Measurements from ENCODE around the gene SEPTIN8.
A peak's percentile ranks its signal among the peaks of the same experiment; 100 is the strongest.

The SEPTIN8 gene

DNA sequence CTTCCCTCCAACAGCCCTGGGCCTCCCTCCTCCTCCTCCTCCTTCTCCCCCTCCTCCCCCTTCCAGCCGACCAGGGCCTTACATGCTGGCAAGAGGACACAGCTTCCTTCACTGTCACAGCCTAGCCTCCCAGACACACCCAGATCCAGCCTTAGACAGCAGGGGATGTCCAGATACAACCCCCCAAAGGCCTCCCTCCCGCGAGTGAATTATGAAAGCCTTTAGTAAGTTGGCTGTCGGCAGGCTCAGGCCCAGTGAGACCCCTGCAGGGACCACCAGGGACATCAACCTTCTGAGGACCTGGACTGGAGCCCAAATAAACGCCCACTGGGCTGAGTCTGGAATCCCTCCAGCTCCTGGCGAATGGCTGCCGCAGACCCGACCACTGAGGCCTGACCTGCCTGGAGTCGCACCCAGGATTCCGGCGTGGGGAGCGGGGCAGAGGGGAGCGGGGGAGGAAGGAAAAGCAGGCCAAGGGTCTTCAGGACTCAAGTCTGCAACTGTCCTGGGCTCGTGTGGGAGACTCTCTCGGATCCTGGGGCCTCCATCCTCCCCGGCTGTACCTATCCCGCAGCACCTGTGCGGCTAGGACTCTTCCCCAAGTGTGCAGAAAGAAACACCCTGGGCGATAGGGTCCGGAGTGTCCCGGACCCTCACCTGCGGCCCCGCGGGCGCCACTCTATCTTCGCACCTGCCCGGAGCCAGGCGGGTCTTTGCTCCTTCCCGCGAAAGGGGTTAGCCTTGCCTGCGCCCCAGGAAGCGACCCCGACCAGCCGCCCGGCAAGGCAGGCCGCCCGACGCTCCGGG is 705 bp downstream of the SEPTIN8 start:
- Mint-ChIP-seq H3K9me3 (no peaks in the 10 kb centered on the region), H3K4me1 (peaks cover 36% of the 10 kb centered on the region), H3K27me3 (peaks cover 45% of the 10 kb centered on the region), H3K4me3 (peak overlapping the region; percentile 74 to 84), H3K27ac (peak overlapping the region in 1 of 2 donors; percentile 20)
- DNase-seq (peak; percentile 12 to 17), ATAC-seq (peak; percentile 51)

GRCh38 chr5:132775476-132775961 is 1.5 kb downstream of the SEPTIN8 start:
- no peak for ATAC-seq
- no peak for DNase-seq

DNA sequence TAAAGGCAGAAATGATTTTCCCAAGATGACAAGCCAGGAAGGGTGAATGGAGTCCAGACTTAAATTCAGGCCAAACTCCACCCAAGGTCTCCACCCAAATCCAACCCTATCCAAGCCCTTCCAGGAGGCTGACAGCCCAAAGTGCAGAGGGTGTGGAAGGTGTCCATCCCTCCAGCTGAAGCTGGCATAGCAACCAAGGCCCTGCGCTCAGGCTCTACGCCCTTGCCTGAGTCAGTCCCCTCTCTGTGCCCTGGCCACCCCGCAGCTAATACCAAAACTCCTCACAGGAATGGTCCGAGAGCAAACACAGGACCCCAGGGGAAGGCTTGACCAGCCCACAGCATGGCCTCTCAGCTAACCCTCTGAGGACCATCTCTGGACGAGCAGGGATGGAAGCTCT is 2.1 kb downstream of the SEPTIN8 start:
- DNase-seq, result no peak
- Mint-ChIP-seq H3K9me3 (no peaks in the 10 kb centered on the region), H3K4me1 (peaks cover 26% of the 10 kb centered on the region), H3K4me3 (no peak overlapping the region), H3K27me3 (peaks cover 39% of the 10 kb centered on the region), H3K27ac (peak overlapping the region in 1 of 2 donors; percentile 61)
- no peak for ATAC-seq

More at GRCh38 chr5:132775476-132775961, 1.5 kb downstream of the SEPTIN8 start:
- Mint-ChIP-seq H3K27ac (no peak overlapping the region), H3K9me3 (no peaks in the 10 kb centered on the region), H3K27me3 (peaks cover 42% of the 10 kb centered on the region), H3K4me3 (peak overlapping the region in 1 of 2 donors; percentile 74), H3K4me1 (peaks cover 29% of the 10 kb centered on the region)

DNA sequence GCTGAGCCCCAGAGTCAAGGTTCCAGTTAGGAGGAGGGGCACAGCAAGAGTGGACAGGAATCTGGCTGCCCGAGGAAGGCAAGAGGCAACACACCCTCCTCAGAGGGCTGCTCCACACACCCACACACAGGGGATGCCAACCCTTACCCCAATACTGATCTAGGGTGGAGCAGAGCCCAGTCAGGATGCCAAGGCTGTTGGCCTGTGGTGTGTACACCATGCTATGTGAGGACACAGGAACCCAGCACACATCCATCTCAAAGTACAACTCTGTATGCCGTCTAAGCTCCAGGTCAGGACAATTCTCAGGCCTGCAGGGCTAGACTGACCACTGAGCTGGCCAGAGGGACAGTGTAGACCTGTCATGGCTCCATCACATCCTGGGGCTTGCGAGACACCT is 2.6 kb downstream of the SEPTIN8 start:
- H3K4me3 Mint-ChIP-seq, result no peak overlapping the region
- no peak for ATAC-seq

GRCh38 chr5:132773601-132774355 is 3.3 kb downstream of the SEPTIN8 start:
- H3K27me3 Mint-ChIP-seq, result peaks cover 28% of the 10 kb centered on the region
- H3K27ac Mint-ChIP-seq, result peak overlapping the region in 1 of 2 donors; percentile 81
- H3K4me3 Mint-ChIP-seq, result no peak overlapping the region
- DNase-seq, result no peak
- no peaks in the 10 kb centered on the region for H3K9me3 Mint-ChIP-seq
- no peak for ATAC-seq
- H3K4me1 Mint-ChIP-seq, result peaks cover 23% of the 10 kb centered on the region

More for the DNA sequence above, 2.6 kb downstream of the SEPTIN8 start:
- no peaks in the 10 kb centered on the region for H3K9me3 Mint-ChIP-seq
- peaks cover 23% of the 10 kb centered on the region for H3K4me1 Mint-ChIP-seq
- H3K27me3 Mint-ChIP-seq, result peaks cover 34% of the 10 kb centered on the region
- no peak for DNase-seq
- no peak overlapping the region for H3K27ac Mint-ChIP-seq

GRCh38 chr5:132773114-132773513 is 3.9 kb downstream of the SEPTIN8 start:
- Mint-ChIP-seq H3K4me1 (peaks cover 25% of the 10 kb centered on the region), H3K9me3 (no peaks in the 10 kb centered on the region), H3K27ac (peak overlapping the region in 1 of 2 donors; percentile 81), H3K4me3 (no peak overlapping the region), H3K27me3 (peaks cover 21% of the 10 kb centered on the region)
- DNase-seq (no peak), ATAC-seq (no peak)

DNA sequence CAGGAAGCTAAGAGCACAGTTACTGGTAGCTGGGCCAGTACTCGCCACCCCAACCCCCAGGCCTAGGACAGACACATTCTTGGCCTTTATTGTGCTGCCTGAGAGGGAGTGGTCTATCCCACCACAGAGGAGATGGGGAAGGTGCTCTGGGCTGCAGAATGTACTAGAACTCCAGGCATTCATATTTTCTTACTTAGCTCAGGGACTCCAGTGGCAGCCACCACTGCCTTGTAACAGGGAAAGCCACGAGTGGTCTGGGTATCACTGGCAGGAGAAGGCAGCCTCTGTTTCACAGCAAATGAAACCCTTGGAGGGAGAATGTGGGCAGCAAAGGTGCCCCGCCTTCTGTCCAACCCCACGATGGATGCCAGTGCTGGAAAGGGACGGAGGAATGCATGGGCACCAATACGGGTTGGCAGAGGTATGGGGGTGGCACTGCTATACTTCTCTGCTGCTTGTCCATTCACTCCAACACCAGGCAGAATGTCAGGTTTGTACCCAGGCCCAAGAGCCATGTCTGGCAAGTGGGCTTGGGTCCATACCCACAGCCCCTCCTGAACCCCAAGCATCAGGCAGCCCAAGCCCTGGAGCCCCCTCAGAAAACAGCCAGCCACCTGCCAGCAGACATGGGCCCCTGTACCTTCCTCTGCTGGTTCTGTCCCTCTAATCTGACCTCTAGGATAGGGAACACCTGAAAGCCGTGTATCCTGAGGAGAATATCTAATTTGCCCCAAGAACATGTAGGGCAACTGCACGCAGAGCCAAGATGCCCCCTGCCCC is 4.6 kb downstream of the SEPTIN8 start:
- H3K4me3 Mint-ChIP-seq, result no peak overlapping the region
- DNase-seq, result no peak

DNA sequence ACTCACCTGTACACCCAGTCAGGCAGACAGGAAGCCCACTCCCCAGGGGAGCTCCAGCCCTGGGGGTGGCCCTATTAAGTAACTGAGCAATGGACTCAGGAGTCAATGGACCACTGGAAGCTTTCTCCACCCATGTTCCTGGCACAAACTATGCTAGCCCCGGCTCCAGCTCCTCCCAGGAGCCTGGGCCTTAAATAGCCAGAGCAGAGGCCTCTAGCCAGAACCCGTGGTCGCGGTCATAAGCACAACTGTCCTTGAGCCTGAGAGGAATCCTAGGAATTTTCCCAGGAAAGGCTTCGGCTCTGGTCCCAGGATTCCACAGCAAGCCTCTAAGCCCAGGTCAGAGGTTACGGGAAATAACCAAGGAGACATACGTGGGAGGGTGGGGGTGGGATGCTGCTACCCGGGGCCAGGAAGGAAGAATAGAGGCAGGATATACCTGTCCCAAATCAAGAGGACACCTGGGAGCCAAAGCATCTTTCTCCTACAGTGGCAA is 5.5 kb downstream of the SEPTIN8 start:
- Mint-ChIP-seq H3K27ac (no peak overlapping the region), H3K27me3 (peaks cover 16% of the 10 kb centered on the region), H3K4me3 (no peak overlapping the region), H3K9me3 (no peaks in the 10 kb centered on the region), H3K4me1 (peaks cover 20% of the 10 kb centered on the region)
- no peak for DNase-seq
- ATAC-seq, result no peak

More for the DNA sequence above, 4.6 kb downstream of the SEPTIN8 start:
- Mint-ChIP-seq H3K4me1 (peaks cover 21% of the 10 kb centered on the region), H3K9me3 (no peaks in the 10 kb centered on the region), H3K27me3 (peaks cover 16% of the 10 kb centered on the region), H3K27ac (no peak overlapping the region)
- ATAC-seq, result no peak

DNA sequence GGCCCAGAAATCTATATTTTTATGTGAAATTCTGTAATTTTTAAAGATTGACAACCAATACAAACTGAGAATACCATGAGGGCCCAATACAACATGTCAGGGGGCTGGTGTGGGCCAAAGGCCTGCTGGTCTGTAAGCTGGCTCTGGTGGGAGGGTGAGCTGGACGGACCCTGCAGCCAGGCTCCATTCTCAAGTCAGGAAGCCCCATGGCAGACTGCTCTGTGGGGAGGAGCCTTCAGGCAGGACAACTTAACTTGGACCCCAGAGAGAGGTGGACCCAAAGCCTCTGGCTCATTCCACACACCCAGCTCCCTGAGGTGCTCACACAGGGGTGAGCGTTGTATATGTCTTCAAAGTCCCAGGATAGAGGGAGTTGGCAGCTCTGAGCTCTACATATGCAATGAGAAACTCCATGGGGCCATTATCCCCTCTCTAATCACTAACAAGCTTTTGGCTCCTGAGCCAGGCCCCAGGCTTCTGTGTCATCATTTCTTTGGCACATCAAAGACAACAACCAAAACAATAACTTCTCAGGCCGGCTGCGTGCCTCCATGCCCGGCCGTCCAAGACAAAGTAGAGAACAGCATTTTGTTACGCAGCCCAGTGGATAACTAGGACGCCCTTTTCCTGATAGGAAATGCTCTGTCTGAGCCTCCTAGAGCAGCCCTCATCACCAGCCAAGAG is 6.4 kb downstream of the SEPTIN8 start:
- Mint-ChIP-seq H3K4me1 (peaks cover 11% of the 10 kb centered on the region), H3K4me3 (no peak overlapping the region), H3K9me3 (no peaks in the 10 kb centered on the region), H3K27ac (no peak overlapping the region), H3K27me3 (peaks cover 16% of the 10 kb centered on the region)
- ATAC-seq, result no peak
- no peak for DNase-seq

DNA sequence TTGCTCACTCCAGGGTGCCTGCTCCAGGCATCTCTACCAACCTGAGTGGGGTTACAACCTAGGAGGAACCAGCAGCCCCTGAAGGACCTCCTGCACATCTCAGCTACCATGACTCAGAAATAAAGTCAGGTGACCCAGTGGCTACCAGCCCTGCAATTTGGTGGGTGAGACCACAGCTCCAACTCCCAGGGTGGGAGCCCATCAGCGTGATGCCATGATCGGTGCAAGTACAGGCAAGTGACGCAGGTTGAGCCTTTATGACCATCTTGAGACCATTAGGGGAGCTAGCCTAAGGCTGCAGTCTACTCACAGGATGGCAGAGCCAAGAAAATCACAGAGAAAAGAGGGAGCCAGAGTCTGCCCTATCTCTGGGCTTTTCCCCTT is 8.6 kb downstream of the SEPTIN8 start:
- H3K27ac Mint-ChIP-seq, result no peak overlapping the region
- H3K9me3 Mint-ChIP-seq, result no peaks in the 10 kb centered on the region
- H3K4me1 Mint-ChIP-seq, result peaks cover 7% of the 10 kb centered on the region
- ATAC-seq, result no peak
- no peak for DNase-seq
- no peaks in the 10 kb centered on the region for H3K27me3 Mint-ChIP-seq
- H3K4me3 Mint-ChIP-seq, result no peak overlapping the region

GRCh38 chr5:132767150-132767549 is 9.9 kb downstream of the SEPTIN8 start:
- no peaks in the 10 kb centered on the region for H3K27me3 Mint-ChIP-seq
- no peak for ATAC-seq
- no peak overlapping the region for H3K4me3 Mint-ChIP-seq
- H3K9me3 Mint-ChIP-seq, result no peaks in the 10 kb centered on the region
- DNase-seq, result no peak
- H3K4me1 Mint-ChIP-seq, result peaks cover 7% of the 10 kb centered on the region
- no peak overlapping the region for H3K27ac Mint-ChIP-seq

DNA sequence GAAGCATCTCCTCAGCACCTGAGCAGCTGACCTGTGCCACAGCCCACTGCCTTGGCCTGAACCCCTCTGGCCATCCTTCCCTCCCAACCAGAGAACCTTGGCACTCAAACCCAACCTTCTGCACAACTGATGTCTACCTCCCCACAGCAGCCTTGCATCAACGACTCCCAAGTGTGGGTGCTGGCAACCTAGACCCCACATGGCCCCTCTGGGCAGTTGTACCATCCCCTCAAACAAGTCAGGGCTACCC is 10.3 kb downstream of the SEPTIN8 start:
- H3K27me3 Mint-ChIP-seq, result no peaks in the 10 kb centered on the region
- DNase-seq, result no peak
- no peak overlapping the region for H3K4me3 Mint-ChIP-seq
- peaks cover 7% of the 10 kb centered on the region for H3K4me1 Mint-ChIP-seq
- ATAC-seq, result no peak
- H3K27ac Mint-ChIP-seq, result no peak overlapping the region
- H3K9me3 Mint-ChIP-seq, result no peaks in the 10 kb centered on the region

GRCh38 chr5:132766020-132766805 is 10.8 kb downstream of the SEPTIN8 start:
- DNase-seq, result no peak
- H3K9me3 Mint-ChIP-seq, result no peaks in the 10 kb centered on the region
- ATAC-seq, result no peak
- peak overlapping the region in 1 of 2 donors; percentile 22 for H3K27ac Mint-ChIP-seq
- no peak overlapping the region for H3K4me3 Mint-ChIP-seq
- H3K4me1 Mint-ChIP-seq, result peaks cover 7% of the 10 kb centered on the region
- no peaks in the 10 kb centered on the region for H3K27me3 Mint-ChIP-seq

- Mint-ChIP-seq H3K4me1 (peaks cover 7% of the 10 kb centered on the region), H3K27ac (peak overlapping the region in 1 of 2 donors; percentile 22), H3K27me3 (no peaks in the 10 kb centered on the region), H3K4me3 (no peak overlapping the region), H3K9me3 (no peaks in the 10 kb centered on the region)
- no peak for DNase-seq
- ATAC-seq, result no peak
Observed at GRCh38 chr5:132765311-132766019, 11.6 kb downstream of the SEPTIN8 start.

Measured in stimulated activated naive CD8-positive, alpha-beta T cell treated with anti-CD3 and anti-CD28 coated beads, Interleukin-15, amount 100 ng/mL, for 72 hours (primary cell).